HPDE6-E6E7 (cell line): ENCODE data around the gene CENPB.
A peak's percentile ranks its signal among the peaks of the same experiment; 100 is the strongest.

Experiments
- DNase-seq: peaks from one replicate; pipeline ENCODE4 v3.0.0; 2011; ENCODE audit warnings: missing footprints; ENCODE audit errors: extremely low spot score

Gene CENPB

GRCh38 chr20:3766422-3767109 is 20.0 kb downstream of the CENPB start:
- DNase-seq = no peak

DNA sequence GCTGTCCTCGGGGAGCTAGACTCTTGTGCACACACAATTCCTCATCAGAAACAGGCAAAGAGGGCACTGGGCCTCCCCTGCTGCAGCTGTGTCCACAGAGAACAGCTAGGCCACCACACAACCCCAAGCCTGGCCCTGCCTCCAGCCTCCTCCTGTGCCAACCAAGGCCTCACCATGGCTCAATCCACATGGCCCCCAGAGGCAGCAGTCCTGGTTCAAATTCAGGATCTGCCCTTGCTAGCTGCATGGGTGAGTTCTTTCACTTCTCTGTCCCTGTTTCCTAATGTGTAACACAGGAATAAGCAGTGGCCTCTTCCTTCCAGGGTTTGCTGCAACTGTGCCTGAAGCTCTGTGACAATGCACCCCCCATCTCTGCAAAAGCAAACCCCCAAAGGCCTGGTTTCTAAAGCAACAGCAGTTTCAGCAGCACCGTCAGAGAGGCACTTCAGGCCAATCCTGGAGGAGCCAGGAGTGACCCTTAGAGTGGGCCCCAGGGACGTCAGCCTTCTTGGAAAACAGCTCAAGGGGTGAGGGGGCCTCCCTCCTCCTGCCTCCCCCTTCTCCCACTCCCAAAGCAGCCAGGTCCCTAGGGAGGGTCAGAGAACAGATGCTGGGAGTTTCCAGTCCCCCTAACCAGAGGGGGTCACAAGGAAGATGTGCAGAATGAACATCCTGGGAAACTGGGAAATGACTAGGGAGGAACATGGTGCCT is 21.2 kb downstream of the CENPB start:
- DNase-seq = no peak

- DNase-seq = no peak
These were observed 21.9 kb downstream of the CENPB start for GRCh38 chr20:3764659-3765058.

DNA sequence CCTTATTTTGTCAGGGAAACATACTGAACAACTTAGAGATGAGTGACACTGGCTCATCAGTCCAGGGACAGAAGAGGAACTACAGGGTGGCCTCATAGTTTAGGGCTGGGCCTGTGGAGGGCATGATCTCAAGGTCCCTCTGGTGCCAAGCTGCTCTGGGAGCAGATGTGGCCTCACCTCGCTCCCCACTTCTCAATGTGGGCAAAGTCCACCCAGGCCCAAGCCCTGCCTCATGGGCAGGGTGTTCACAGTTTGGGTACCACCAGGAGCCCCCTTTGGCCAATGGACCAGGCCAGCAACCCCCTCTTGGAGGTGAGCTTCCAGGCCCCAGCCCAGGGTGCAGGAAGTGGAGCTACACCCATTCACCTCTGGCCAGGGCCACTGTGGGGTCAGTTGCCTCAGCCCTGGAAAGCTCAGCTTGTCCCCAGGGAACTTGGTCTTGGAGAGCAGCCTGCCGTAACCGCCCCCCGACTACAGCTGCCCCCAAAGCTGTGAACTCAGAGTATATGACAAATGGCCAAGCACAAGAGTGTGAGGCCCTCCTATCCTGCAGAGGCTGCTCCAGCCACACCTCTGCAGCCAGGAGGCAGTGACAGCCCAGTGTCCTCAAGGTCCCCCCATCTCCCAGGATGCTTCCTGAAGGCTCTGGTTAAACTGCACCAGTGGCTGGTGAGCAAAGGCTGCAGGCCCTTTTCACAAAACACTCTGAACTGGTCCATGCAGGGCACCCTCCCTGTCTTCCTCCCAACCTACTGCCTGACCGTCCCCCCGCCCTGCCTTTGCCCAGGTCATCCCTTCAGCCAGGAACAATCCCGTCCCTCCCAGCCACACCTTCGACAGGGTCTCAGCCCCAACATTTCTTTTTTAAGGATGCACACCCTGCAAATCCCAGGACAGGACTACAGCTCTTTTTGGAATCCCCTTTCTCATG is 22.6 kb downstream of the CENPB start:
- DNase-seq = no peak

- no peak for DNase-seq
These were observed 25.7 kb downstream of the CENPB start for GRCh38 chr20:3760655-3761348.

GRCh38 chr20:3759884-3760283 is 26.7 kb downstream of the CENPB start:
- no peak for DNase-seq

DNA sequence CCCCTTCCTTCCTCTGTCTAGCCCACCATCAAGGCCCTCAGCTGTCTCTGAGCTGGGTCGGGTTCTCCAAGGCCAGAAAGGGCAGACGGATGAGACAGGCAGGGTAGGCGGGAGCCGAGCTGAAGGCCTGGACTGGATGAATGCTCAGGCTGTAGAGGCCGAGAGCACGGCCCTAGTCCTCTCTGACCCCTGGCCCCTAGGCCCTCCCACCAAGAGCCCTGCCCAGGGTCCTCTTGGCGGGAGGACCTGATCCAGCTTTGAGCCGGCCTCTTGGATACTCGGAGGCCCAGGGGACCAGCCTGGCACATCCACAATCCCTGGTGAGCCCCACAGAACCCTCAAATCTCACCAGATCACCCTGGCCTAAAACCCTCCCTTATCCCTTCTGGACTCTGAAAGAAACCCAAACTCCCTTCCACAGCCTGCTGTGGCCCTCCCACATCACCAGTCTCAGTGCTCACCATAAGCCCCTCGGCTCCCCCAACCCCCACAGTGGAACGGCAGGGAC is 27.2 kb downstream of the CENPB start:
- DNase-seq = no peak

GRCh38 chr20:3758566-3758965 is 28.0 kb downstream of the CENPB start:
- no peak for DNase-seq

DNA sequence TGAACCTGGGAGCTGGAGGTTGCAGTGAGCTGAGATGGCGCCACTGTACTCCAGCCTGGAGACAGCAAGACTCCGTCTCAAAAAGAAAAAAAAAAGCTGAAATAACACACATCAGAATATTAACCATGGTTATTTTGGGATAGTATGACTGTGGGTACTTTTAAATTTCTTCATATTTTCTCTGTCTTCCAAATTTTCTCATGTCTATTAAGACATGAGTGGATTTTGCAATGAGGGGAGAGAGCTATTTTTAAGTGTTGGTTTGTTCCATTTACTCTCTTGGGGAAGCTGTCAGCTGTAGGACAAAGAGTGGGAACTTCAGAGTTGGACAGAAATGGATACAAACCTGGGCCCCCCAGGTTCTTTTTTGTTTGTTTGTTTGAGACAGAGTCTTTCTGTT is 29.3 kb downstream of the CENPB start:
- no peak for DNase-seq

DNA sequence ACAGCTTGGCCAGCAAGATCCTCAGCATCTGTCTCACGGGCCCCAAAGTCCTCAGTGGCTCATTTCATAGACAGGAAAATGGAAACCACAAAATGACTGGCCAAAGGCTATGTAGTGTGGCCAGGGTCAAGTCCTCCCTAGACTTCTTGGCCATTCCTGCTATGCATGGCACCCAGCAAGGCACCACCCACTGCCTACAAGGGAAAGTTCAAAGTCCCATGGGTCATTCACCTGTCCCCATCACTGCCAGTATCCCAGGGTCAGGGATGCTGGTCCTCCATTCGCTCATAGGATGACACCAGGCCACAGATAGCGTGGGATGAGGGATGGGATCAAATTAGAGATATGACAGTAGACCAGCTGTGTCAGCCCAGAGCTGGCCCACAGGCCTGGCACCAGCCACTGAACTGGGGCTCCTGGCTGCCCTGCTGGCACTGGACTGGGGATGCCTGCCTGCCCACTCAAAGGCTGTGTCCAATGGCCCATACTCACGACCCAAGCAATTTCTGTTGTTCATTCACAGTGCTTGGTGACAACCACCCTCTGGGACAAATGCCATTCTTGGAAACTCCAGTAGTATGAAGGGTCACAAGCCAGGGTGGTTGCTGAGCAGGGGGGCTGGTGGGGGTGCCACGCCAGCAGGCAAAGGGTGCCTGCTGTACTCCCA is 30.6 kb downstream of the CENPB start:
- no peak for DNase-seq

DNA sequence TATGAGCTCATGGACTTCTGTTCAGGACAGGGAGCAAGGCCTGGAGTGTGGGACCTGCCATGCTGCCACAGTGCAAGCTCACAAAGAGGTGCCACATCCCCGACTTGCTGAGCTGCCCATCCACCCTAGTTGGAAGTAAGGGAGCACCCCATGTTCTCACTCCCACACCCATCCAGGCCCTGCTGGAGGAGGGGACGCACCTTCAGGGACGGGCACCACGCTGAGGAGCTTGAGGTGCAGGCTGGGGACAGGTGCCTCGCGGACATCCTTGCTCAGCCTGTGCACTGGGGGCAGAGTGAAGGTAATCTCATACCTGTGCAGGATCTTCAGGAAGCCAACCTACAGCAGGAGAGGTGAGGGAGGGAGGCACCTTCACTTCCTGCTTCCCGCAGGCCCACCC is 31.3 kb downstream of the CENPB start:
- no peak for DNase-seq

- no peak for DNase-seq
These were observed 32.3 kb downstream of the CENPB start for GRCh38 chr20:3754276-3754630.

DNA sequence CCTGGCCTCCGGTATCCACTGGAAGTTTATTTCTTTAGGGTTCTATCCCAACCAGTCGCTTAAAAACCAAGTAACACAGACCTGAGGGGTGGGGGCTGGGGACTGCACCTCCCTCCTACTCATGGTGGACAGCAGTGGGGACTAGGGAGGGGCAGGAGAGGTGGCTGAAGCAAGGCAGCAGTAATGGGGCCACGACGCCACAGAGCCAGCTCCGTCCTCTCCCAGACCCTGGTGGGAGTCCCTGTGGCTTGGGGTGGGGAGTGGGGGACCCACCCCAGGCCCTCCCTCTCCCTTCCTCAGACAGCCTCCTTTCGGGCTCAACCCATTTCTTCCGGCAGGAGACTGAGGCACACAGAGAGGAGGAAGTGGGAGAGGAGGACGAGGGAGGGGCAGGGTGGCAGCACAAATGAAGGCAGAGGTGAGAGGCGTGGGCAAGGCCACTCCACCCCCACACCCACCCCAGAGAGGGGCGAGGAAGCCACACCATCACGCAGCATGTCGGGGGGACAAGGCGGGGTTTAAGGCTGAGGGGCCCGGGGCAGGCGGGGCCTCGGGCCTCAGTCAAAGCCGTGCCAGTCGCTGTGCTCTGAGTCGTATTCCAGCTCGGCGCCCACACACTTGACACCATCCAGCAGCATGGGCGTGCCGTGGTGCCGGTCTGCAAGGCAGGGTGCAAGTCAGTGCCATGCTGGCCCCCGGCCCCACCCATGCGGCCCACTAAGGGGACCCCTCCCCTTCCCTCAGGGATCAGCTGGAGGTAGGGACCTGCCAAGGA is 32.9 kb downstream of the CENPB start:
- no peak for DNase-seq

DNA sequence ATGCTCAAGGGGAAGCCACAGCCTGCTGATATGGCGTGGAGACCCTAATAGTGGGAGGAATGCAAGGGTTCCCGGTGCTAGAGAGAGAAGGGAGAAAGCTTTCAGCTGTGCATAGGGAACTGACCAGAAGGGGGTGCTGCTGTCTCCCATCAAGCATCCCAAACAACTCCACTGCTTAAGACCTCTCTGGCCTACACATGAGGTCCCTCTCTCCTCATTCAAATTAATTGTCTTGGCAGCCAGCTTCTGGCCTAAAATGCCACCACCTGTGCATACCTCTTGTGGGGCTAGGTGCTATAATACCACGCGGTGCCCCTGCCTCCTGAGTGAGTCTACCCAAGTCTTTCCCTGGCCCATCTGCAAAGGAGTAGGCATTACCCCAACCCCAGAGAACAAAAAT is 33.4 kb downstream of the CENPB start:
- DNase-seq = peak; percentile 79

DNA sequence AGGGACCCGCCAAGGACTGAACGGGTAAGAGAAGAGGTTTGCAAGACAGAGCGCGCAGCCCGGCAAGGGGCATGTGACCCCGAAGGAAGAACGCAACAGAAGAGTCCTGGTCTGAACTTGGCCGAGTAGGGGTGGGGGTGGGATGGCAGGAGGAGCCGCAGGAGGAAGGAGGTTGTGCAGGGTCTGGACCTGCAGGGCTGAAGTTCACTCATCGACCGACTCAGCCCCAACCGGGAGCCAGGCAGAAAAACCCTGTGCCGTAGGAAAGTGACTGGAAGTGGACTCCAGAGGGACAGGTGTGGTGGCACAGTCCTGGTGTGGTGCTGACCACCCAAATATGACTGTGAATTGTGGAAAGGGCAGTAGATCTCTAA is 34.2 kb downstream of the CENPB start:
- no peak for DNase-seq

DNA sequence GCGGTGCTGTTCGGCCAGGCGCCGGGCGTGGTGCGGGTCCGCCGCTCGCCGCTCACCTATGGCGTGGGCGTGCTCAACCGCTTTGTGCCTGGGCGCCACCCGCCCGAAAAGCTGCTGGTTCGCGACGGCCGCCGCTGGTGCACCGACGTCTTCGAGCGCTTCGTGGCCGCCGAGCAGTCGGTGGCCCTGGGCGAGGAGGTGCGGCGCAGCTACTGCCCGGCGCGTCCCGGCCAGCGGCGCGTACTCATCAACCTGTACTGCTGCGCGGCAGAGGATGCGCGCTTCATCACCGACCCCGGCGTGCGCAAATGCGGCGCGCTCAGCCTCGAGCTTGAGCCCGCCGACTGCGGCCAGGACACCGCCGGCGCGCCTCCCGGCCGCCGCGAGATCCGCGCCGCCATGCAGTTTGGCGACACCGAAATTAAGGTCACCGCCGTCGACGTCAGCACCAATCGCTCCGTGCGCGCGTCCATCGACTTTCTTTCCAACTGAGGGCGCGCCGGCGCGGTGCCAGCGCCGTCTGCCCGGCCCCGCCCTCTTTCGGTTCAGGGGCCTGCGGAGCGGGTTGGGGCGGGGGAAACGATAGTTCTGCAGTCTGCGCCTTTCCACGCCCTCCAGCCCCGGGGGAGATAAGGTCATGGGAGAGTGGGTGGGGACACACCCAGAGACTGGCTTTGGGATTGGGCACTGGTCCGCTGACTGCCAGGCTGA is 34.7 kb downstream of the CENPB start:
- DNase-seq = peak; percentile 67

DNA sequence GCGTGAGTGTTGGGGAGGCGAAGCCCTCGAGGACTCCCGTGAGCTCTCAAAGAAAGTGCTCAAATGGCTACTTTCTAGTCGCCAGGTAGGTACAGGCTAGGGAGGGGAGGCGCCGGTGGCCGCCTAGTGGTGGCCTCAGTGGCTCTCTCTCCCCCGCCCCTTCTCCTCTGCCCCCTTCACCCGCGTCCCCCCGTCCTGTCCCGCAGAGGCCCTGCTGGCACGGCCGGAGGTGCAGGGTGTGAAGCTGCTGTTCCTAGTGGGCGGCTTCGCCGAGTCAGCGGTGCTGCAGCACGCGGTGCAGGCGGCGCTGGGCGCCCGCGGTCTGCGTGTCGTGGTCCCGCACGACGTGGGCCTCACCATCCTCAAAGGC is 35.2 kb downstream of the CENPB start:
- no peak for DNase-seq

GRCh38 chr20:3749689-3750531 is 36.6 kb downstream of the CENPB start:
- peak; percentile 67 for DNase-seq

- no peak for DNase-seq
These were observed 37.4 kb downstream of the CENPB start for GRCh38 chr20:3749087-3749688.
